Stimulated activated naive CD4-positive, alpha-beta T cell (primary cell): ENCODE results near the gene TMLHE.
A peak's percentile ranks its signal among the peaks of the same experiment; 100 is the strongest.
"Not testable (repeated sequence)": the region's sequence is repeated elsewhere in the genome, so short reads cannot be mapped to it uniquely, and the experiment has no call there.

Experiments used
- DNase-seq, 6 experiments: peaks; one replicate each; lab custom pipeline; 2025; lab: John Stamatoyannopoulos, UW

The TMLHE gene, protein sequence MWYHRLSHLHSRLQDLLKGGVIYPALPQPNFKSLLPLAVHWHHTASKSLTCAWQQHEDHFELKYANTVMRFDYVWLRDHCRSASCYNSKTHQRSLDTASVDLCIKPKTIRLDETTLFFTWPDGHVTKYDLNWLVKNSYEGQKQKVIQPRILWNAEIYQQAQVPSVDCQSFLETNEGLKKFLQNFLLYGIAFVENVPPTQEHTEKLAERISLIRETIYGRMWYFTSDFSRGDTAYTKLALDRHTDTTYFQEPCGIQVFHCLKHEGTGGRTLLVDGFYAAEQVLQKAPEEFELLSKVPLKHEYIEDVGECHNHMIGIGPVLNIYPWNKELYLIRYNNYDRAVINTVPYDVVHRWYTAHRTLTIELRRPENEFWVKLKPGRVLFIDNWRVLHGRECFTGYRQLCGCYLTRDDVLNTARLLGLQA

DNA sequence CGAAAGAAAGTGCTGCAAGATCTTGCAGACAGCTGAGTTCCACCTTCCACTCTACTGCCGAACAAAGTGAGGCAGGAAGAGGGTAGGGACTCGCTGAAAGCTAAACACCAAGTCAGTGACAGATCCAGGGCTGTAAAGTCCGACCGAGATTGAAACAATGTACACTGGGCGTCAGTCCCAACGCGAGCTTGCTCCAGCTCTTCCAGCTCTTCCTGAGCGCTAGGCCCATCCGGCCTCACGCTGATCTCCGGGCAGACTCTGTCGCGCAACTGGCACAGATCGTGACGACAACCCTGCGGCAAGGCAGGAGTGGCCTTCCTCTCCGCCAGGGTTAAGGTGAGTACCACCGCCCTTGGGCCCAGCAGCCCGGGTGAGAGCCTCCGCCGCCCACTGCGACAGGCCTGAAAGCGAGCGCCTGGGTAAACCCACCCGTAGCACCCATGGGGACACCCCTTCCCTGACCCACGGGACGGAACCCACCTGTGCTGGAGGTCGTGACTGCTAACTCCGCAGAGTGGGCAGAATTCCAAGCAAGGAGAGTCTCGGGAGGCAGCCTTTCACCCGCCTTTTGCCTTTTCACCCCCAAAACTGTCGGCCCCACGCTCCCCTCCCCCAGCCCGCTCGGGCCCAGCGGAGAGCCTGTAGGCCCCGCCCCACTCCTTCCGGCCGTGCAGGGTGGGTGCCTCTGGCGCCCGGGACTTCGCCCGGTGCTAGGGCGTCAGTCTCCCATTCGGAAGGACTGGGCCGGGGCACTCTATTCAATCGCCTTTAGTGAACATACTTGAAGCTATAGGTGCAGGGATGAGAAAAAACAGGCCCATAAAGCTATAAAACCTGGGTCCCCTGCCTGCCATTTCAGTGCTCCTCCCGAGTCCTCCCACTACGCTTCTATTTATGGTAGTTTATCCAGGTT, at the start of gene TMLHE, which contains the start of gene SPRY3:
TMLHE (minus strand) TSS at position 641 of the 913 bp plus-strand sequence. CDS start 67,676 bp downstream, outside the sequence.
SPRY3 (plus strand) TSS at position 275 of the 913 bp plus-strand sequence.
- peak; percentile 23 to 56 (median 46) for DNase-seq

DNA sequence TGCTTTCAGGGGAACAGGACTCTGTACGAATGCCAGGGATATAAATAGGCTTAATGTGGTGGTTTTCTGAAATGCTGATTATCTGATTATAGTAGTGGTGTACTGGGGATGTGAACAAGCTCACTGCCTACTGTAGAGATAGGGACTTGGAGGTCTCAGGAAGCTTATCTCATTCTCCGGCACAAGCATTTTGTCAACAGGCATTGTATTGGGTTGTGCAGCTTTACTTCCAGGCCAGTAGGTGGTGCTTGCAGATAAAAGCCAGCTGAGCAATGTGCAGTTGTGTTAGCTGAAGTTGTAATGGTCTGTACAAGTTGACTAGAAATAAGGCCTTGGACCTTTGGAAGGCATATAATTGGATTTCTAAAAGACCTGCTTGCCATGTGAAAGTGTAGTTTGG, 49.5 kb upstream of the TMLHE start:
- no peak for DNase-seq

DNA sequence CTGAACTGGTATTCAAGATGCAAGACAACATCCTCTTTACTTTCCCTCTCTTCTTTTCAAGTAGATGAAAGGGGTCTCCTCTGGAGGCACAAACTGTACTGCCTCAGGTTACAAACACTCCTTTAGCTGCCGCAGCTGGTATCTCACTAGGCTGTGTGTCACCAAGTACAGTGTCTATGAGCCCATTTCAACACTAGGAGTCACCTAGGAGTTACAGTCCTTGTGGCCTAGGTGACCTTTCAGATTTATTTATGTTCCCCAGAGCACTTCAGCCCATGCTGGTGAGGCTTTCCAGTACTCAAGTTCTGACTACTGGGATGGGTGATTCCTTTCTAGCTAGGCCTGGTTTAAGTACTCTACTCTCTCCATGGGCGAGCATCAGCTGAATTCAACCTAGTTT, 32.4 kb upstream of the TMLHE start:
- DNase-seq, result no peak

DNA sequence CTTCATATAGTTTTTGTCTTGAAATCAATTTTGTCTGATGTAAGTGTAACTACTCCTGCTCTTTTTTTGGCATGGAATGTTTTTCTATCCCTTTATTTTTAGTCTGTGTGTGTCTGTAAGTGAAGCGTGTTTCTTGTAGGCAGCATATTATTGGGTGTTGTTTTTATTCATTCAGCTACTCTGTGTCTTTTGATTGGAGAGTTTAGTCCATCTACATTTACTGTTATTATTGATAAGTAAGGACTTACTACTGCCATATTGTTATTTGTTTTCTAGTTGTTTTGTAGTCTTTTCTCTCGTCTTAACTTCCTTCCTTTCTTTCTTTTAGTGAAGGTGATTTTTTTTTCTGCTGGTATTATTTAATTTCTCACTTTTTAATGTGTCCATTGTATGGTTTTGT, 30.5 kb upstream of the TMLHE start:
- DNase-seq, result no peak

DNA sequence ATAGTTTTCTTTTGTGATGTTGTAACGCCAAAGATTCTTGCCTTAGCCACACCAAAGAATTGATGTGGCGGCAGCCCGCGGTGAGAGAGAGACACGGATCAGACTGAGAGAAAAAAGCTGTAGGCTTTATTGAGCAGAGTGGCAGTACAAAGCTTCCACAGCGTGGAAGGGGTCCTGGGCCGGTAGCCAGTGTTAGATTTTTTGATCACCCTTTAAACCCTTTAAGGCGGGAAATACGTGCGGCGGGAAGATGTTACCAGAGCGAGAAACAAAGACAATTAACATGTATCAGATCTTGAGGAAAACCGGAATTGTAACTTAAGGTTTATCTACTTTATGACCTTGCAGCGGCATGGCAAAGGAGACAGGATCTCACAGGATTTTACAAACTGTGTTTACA, 28.6 kb upstream of the TMLHE start:
- not testable (repeated sequence) for DNase-seq

DNA sequence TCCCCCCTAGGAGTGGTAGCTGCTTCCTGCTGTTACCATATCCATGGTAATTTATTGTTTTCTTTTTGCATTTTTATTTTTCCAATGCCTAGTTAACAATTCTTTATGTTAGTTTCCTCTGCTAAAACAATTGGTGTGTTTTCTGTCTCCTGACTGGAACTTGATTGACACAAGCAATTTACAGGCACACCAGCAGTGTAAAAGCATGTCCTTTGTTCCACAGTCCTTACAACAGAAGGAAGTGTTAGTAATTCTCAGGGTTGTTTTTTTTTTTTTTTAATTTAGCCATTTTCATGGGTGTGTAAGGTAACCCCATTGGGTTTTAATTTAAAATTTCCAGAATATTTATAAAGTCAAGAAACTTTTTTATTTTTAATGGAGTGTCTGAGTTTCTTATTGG, 25.0 kb upstream of the TMLHE start:
- DNase-seq, result no peak

DNA sequence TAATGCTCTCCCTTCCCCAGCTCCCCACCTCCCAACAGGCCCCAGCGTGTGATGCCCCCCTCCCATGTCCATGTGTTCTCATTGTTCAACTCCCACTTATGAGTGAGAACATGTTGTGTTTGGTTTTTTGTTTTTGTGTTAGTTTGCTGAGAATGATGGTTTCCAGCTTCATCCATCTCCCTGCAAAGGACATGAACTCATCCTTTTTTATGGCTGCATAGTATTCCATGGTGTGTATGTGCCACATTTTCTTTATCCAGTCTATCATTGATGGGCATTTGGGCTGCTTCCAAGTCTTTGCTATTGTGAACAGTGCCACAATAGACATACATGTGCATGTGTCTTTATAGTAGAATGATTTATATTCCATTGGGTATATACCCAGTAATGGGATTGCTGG, 22.3 kb upstream of the TMLHE start:
- not testable (repeated sequence) for DNase-seq

DNA sequence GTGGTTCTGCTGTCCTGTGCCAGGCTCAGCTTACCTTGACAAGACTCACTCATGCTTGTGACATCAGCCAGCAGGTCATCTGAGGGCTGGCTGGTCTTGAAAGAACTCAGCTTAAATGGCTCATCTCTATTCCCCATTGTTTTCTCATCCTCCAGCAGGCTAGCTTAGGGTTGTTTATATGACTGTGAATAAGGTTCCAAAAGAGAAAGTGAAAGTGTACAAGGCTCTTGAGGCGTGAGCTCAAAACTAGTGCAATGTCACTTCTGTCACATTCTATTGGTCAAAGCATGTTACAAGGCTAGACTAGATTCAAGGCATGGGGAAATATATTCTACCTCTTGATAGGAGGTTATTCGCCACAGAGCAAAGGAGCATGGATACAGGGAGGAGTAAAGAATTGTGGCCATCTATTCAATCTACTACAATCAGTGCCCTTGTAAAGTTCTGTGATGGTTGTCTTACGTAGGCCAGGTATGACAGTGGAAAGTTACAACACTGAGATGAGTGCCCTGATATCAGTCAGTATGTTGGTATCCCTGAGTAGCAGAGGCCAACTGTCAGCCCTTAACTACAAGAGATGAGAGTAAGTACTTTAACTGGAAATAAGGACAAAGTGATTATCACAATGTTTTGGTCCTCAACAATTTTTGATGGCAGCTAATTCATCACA, 19.8 kb upstream of the TMLHE start:
- DNase-seq, result peak in 3 of 6 experiments; percentile 11 to 20 (median 13)

DNA sequence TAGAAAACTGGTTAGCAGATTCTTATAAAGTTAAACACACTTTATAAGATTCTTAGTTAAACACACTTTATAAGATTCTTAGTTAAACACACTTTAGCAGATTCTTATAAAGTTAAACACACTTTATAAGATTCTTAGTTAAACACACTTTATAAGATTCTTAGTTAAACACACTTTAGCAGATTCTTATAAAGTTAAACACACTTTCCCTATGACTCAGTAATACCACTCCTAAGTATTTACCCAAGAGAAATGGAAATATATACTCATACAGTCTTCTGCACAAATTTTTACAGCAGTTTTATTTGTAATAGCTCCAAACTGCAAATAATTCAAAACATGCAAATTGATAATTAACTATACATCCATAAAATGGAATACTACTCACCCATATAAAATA, 7.4 kb upstream of the TMLHE start:
- DNase-seq, result not testable (repeated sequence)

DNA sequence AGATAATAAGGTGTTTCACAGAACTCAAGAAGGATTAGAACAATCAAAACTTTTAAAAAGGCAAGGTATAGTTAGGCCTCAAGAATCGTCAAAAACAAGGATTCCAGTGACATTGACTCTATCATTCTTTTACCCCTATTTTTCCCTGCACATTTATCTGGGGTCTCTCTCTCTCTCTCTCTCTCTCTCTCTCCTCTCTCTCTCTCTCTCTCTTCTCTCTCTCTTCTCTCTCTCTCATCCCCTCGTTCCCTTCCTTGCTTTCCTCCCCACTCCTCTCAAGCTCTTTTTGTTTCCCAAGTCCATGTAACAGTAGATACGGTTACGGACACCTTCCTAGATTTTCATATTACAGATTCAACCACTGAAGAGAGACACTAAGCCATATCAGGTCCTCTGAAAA, 3.2 kb upstream of the TMLHE start:
- DNase-seq, result no peak

DNA sequence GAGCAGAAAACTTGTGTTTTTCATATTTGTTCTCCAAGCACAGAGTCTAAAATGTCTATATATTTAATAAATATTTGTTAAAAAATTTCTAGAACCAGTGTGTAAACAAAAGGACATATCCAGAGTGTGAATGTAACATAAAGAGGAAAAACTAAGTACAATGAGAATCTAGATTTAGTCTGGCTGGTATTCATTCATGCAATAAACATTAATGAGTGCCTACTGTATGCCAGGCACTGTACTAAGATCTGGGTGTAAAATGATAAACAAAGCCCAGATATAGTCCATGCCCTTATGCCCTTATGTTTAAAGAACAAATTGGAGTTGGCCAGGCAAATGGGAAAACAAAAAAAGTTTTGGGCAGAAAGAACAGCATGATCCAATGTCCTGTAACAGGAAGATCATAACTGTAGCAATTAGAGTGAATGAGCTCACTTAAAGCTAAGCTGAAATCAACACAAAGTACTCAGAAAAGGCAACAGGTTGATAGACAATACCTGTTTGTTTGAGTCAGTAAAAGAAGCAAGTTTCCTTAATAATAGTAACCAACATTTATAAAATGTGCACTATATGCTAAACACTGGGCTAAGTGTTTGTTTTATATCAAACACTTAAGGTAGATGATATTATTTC, 1.3 kb upstream of the TMLHE start:
- DNase-seq, result no peak

DNA sequence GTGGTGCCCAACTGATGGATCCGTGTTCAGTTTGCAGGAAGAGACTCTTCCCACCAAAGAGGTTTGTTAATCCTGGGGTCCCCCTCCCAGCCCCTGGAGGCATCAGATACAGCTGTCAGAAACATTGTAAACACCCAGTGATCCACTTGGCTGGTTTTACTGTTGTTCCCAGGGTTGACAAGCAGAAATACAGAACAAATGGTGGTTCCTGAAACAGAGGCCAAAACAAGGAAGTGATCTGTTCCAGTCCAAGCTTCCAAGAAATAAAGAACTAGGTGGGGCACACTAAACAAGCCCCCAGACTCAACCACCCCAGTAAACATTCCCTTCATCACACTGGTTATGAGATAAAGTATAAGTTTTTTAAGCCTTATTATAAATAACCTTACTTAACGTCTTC, 1.4 kb downstream of the TMLHE start:
- DNase-seq, result no peak

DNA sequence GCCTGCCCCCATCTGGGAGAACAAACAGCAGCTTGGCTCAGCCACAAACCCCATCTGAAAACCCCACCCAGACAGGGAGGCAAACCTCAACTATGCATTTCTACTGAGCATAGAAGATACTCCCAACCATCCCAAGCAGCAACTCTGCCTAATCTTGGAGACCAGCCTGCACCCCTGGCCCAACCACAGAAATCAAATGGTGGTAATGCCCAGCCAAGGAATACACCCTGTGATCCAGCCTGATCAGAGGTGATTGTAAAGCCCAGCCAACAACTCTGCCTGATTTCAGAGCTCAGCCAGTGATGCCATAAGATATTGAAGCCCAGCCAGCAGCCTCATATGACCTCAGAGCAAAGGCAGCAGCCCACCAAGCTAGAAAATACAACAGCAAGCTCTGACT, 19.8 kb downstream of the TMLHE start:
- DNase-seq, result no peak

DNA sequence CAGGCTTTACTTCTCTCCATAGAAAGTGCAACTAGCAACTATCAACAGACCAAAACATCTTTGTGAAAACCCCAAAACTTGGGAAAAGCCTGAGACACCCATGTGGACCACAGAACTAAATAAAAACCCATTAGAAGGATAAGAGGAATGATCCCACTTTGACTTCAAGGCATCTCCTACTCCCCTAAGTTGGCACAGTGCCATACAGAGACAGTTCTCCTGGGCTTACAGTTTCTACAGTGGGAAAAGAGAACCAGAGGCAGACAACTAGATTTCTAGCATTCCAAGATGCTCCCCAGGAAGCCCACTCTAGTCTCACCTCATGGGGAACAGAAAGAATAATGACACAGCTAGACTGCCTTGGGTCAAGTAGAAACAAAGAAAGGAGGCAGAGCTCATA, 20.4 kb downstream of the TMLHE start:
- DNase-seq, result no peak

DNA sequence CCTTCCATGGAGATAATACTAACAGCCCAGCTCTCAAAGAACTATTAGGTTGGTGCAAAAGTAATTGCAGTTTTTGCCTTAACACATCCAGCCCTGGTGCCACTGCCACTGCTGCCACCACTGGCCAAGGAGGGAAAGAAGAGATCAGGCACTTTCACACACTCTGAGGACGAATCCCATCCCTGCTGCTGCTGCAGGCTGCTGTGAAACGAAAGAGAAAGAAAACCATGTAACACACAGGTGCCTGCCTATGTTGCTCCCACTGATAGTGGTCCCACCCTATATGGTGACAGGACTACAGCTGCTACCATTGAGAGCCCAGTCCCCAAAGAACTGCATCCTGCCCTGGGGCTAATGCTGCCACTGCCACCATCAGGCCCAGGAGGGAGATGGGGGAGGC, 35.1 kb downstream of the TMLHE start:
- peak in 1 of 6 experiments; percentile 1 for DNase-seq

DNA sequence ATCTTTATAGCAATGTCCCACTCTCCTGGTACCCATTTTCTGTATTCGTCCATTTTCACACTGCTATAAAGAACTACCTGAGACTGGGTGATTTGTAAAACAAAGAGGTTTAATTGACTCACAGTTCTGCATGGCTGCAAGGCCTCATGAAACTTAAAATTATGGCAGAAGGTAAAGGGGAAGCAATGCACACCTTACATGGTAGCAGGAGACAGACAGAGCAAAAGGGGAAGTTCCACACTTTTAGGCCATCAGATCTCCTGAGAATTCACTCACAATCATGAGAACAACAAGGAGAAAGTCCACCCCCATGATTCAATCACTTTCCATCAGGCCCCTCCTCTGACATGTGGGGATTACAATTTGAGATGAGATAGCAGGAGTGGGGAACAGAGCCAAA, 49.7 kb downstream of the TMLHE start:
- no peak for DNase-seq

DNA sequence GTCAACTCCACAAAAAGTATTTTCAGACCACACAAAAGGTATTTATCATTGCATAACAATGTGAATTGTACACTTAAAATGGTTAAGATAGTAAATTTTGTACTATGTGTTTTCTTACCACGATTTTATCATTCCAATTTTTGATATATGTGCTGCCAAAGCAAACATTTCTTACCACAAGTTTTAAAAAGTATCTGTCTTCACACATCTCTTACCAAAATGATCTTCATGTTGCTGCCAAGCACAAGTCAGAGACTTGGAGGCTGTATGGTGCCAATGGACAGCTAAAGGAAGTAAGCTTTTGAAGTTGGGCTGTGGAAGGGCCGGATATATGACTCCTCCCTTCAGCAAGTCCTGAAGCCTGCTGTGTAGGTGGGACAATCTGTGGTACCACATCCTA, 67.9 kb downstream of the TMLHE start:
- no peak for DNase-seq

DNA sequence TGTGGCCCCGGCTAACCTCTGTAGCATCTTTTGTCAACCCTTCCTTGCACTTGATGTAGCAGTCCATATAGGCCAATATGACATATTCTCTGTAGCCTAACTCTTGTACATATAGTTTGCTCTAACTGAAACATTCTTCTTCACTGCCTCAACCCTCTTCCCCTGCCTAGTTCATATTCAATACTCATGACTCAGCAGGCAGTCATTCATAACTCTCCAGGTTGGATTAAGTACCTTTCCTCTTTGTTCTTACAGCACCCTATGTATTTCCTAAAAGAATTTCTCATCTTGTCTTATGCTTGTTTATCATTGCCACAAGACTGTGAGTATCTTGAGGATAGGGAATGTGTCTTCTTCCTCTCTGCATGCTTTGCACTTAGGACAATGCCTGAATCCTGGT, 76.9 kb downstream of the TMLHE start:
- DNase-seq, result no peak

DNA sequence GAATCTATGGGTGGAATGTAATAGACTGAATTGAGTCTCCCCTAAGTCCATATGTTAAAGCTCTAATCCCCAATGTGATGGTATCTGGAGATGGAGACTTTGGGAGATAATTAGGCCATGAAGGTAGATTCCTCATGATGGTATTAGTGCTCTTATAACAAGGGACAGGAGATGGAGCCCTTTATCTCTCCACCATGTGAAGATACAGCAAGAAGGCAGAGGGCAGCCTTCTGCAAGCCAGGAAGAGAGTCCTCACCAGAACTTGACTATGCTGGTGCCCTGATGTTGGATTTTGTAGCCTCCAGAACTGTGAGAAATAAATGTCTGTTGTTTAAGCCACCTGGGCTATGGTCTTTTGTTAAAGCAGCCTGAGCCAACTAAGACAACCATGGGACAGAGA, 78.0 kb downstream of the TMLHE start:
- no peak for DNase-seq

DNA sequence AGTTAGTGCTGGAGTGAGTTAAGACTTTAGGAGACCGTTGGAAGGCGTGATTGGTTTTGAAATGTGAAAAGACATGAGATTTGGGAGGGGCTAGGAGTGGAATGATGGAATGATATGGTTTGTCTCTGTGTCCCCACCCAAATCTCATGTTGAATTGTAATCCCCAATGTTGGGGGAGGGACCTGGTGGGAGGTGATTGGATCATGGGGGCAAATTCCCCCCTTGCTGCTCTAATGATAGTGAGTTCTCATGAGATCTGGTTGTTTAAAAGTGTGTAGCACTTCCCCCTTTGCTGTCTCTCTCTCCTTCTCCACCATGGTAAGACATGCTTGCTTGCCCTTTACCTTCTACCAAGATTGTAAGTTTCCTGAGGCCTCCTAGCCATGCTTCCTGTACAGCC, 85.7 kb downstream of the TMLHE start:
- not testable (repeated sequence) for DNase-seq

DNA sequence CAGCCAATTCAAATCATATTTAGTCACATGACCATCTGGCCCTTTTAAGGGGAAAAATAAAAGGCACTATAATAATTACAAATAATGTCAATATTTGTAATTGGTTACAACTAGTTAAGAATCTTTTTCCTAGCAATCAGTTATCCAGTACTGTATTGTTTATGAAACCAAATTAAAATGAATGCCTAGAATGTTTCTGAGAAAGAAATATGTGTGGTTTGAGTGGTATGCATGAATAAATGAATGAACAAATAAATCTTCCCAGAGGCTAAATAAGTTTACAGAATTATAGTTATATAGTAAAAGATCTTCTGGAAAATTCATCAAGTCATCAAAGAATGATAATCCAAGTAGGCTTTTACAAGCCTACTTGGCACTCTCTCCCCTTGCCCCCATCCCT, 98.5 kb downstream of the TMLHE start:
- no peak for DNase-seq

DNA sequence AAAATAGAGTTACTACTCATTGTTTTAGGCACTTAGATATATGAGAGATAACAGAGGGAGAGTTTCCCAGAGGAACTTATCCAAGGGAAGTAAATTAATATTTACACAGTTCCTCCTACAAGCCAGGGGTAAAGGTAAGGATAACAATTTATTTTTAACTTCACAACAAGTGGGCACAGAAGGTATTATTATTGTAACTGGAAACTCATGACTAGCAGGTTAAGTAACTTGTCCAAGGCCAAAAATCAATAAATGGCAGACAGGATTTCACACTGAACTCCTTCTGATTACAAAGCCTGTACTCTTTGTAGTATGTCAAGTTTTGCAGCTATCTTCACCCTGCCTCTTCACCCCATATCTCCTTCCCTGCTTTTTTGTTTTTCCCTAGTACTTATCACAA, 107.5 kb downstream of the TMLHE start:
- DNase-seq, result no peak
